ENCODE data around the gene GATA5. TPM values are rescaled to one million over a fixed set of nuclear protein-coding genes. Genes with fewer than 3 reads are reported as not detected.

GATA5 gene
- total RNA-seq, 4 donors from 2014 or later, result 0.26 to 17.8 (median 3.5) TPM; not detected in 1

GRCh38 chr20:62446481-62446880, 29.3 kb downstream of the GATA5 start:
- H3K36me3 ChIP-seq, result no peaks in the 10 kb centered on the region
- no peak overlapping the region for H3K4me3 ChIP-seq
- no peaks in the 10 kb centered on the region for H3K27me3 ChIP-seq
- no peak for TF ChIP-seq POLR2A (IDR thresholded peaks at IDR 0.05)
- no peak for TF ChIP-seq CTCF (IDR thresholded peaks at IDR 0.05)
- no peak for DNase-seq
- no peaks in the 10 kb centered on the region for H3K9me3 ChIP-seq
- H3K27ac ChIP-seq, result no peak overlapping the region
- H3K4me1 ChIP-seq, result no peaks in the 10 kb centered on the region
- intact Hi-C loops (cut with DNase I; ENCODE audit: low total_unique reads), result no loop called here

- Histone ChIP-seq H3K4me3 (no peak overlapping the region), H3K27me3 (no peaks in the 10 kb centered on the region), H3K9me3 (no peaks in the 10 kb centered on the region), H3K27ac (no peak overlapping the region), H3K4me1 (no peaks in the 10 kb centered on the region), H3K36me3 (no peaks in the 10 kb centered on the region)
- DNase-seq, result no peak
- TF ChIP-seq CTCF (IDR thresholded peaks at IDR 0.05) (no peak), POLR2A (IDR thresholded peaks at IDR 0.05) (no peak)
- intact Hi-C loops (cut with DNase I; ENCODE audit: low total_unique reads), result no loop called here
Observed at GRCh38 chr20:62445553-62446340, 30.0 kb downstream of the GATA5 start.

GRCh38 chr20:62444286-62444685, 31.5 kb downstream of the GATA5 start:
- Histone ChIP-seq H3K27me3 (no peaks in the 10 kb centered on the region), H3K9me3 (no peaks in the 10 kb centered on the region), H3K4me1 (no peaks in the 10 kb centered on the region), H3K27ac (no peak overlapping the region), H3K4me3 (no peak overlapping the region), H3K36me3 (no peaks in the 10 kb centered on the region)
- DNase-seq, result no peak
- intact Hi-C loops (cut with DNase I; ENCODE audit: low total_unique reads), result no loop called here
- TF ChIP-seq CTCF (IDR thresholded peaks at IDR 0.05) (no peak), POLR2A (IDR thresholded peaks at IDR 0.05) (no peak)

- Histone ChIP-seq H3K27me3 (no peaks in the 10 kb centered on the region), H3K36me3 (no peaks in the 10 kb centered on the region), H3K4me3 (no peak overlapping the region), H3K4me1 (no peaks in the 10 kb centered on the region), H3K9me3 (no peaks in the 10 kb centered on the region), H3K27ac (no peak overlapping the region)
- intact Hi-C loops (cut with DNase I; ENCODE audit: low total_unique reads), result no loop called here
- no peak for DNase-seq
- TF ChIP-seq POLR2A (IDR thresholded peaks at IDR 0.05), result no peak
- TF ChIP-seq CTCF (IDR thresholded peaks at IDR 0.05), result no peak
Observed at GRCh38 chr20:62441987-62442539, 33.7 kb downstream of the GATA5 start.

- no peaks in the 10 kb centered on the region for H3K4me1 ChIP-seq
- intact Hi-C loops (cut with DNase I; ENCODE audit: low total_unique reads), result no loop called here
- no peak for DNase-seq
- no peak for TF ChIP-seq POLR2A (IDR thresholded peaks at IDR 0.05)
- TF ChIP-seq CTCF (IDR thresholded peaks at IDR 0.05), result no peak
- H3K9me3 ChIP-seq, result no peaks in the 10 kb centered on the region
- H3K27ac ChIP-seq, result no peak overlapping the region
- no peak overlapping the region for H3K4me3 ChIP-seq
- no peaks in the 10 kb centered on the region for H3K36me3 ChIP-seq
- H3K27me3 ChIP-seq, result no peaks in the 10 kb centered on the region
Observed at GRCh38 chr20:62439218-62439617, 36.6 kb downstream of the GATA5 start.

Measured in uterus (tissue), 4 donors.